GM04504 (cell line): Measurements from ENCODE around the gene FBXO34.

Experiments used
- DNase-seq: peaks from one replicate; pipeline ENCODE4 v3.0.0-alpha.2; 2012; ENCODE audit warnings: low read depth

FBXO34 gene

GRCh38 chr14:55347748-55348147, 76.5 kb downstream of the FBXO34 start:
- DNase-seq: no peak

DNA sequence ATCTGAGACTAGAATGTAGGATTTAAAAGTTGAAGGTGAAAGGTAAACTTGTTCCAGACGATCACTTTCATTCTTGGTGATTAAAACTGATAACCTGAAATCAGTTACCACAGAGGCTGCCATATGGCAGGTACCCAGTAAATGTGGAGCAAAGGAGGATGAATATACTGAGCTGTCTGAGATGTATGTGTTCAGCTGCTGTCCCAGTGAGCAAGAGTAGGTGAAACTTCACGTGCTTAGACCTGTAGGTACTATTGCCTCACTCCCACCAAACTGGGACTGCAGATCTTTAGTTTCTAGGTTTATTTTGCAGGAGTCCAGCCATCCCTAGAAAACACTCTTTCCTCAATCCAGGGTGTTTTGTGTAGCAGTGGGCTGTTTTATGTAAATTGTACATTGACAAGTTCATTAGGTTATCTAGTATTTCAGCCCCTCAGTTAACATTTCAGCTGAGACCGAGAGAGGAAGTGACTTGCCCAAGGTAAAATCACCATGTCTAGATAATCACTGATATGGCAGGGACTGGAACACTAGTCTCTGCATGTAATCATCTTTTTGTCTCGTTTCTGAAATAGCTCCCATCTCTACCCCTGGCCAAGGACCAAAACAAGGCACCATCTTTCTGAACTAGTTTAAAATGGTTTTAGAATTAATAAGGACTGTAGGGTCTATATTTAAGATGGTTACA, 77.7 kb downstream of the FBXO34 start:
- no peak for DNase-seq

GRCh38 chr14:55349565-55349964, 78.3 kb downstream of the FBXO34 start:
- DNase-seq: no peak

DNA sequence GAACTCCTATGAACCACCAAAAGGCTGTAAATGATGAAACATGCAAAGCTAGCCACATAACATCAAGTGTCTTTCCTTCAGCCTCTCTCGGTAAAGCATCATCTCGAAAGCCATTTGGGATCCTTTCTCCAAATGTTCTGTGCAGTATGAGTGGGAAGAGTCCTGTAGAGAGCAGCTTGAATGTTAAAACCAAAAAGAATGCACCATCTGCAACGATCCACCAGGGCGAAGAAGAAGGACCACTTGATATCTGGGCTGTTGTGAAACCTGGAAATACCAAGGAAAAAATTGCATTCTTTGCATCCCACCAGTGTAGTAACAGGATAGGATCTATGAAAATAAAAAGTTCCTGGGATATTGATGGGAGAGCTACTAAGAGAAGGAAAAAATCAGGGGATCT, 79.2 kb downstream of the FBXO34 start:
- no peak for DNase-seq

GRCh38 chr14:55351111-55351510, 79.9 kb downstream of the FBXO34 start:
- no peak for DNase-seq

DNA sequence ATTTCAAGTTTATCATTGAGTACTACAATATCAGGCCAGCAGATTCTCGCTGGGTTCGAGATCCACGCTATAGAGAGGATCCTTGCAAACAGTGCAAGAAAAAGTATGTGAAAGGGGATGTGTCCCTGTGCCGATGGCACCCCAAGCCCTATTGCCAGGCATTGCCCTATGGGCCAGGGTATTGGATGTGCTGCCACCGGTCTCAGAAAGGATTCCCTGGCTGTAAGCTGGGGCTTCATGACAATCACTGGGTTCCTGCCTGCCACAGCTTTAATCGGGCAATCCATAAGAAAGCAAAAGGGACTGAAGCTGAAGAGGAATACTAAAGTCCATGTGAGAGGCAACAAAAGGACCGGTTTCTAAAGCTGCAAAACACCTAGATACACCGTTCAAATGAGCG, 81.0 kb downstream of the FBXO34 start:
- DNase-seq: no peak

DNA sequence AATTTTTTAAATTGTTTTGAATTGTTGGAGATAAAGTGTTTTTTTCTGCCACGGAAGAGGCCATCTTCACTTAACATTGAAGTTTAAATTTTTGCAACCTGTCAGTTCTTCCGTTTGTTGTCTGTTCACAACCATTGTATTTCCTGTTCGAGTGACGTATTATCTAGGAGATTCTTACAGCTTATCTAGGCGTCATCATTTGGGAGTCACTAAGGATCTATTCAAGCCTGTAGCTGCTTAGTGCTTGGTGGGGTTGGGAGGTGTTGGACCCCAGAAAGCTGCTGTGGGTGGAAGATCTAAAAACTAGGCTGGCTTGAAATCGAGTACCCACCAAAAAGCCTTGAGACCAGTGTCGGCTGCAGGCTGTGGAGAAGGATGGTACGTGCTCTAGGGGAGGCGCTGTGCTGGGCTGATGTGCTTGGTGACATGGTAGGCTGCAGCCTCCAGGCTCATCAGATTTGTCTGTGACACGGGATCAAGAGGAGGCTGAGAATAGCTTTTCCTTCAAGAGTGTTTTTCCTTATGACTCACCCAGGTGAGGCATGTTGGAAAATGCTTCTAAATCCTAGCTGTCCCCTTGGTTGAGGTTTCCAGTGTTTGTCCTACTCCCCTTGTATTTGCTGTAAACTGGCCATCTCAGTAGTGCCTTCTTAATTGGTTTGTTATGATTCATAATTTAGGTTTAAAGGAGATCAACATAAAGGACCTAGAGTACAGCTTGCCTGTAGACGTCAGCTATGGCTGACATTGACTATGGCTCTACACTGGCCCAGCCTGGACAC, 82.7 kb downstream of the FBXO34 start:
- DNase-seq: no peak

DNA sequence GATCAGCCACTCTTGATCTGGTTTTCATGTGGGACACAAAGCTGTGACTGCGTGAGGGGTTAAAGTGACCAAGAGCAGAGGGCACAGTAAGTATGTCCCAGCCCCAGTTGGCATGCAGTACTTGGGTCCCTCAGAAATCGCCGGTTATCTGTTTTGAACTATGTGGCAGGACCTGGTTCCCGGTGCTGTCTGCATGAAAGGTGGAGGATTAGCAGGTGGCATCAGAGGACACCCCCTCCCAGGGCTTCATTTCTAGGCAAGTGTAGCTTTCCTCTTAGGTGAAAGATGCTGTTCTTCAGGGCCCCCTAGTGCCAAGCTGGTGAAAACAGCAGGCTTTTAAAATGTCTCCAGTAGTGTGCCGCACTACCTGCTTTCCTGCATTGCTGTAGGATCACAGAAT, 83.3 kb downstream of the FBXO34 start:
- no peak for DNase-seq

GRCh38 chr14:55355922-55356321, 84.7 kb downstream of the FBXO34 start:
- no peak for DNase-seq

DNA sequence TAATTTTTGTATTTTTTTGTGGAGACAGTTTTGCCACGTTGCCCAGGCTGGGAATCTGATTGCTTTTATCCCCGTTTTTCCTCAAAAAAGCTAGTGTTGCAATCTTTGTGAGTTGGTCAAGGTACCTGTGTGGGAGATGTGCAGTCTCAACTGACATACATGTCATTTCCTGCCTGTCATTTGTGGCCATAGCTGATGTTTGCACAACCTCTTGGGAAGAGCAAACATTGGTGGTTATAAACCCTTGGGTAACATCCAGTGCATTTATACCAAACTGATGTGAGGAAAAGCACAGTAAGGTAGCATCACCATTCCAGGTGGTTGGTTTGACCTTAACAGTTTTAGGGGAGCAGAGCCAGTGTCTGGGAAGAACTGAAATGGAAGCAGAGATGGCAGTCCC, 85.7 kb downstream of the FBXO34 start:
- DNase-seq: no peak

GRCh38 chr14:55359307-55359706, 88.1 kb downstream of the FBXO34 start:
- no peak for DNase-seq

DNA sequence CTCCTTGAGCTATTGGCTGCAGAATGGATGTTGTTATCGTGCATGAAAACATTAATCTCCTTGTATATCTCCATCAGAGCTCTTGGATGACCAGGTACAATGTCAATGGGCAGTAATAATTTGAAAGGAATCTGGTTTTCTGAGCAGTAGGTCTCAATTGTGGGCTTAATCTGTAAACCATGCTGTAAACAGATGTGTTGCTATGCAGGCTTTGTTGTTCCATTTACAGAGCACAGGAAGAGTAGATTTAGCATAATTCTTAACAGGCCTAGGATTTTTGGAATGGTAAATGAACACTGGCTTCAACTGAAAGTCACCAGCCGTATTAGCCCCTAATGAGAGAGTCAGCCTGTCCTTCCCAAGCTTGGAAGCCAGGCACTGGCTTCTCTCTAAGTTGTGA, 90.0 kb downstream of the FBXO34 start:
- DNase-seq: peak; percentile 8

GRCh38 chr14:55366271-55366670, 95.0 kb downstream of the FBXO34 start:
- DNase-seq: peak; percentile 60

DNA sequence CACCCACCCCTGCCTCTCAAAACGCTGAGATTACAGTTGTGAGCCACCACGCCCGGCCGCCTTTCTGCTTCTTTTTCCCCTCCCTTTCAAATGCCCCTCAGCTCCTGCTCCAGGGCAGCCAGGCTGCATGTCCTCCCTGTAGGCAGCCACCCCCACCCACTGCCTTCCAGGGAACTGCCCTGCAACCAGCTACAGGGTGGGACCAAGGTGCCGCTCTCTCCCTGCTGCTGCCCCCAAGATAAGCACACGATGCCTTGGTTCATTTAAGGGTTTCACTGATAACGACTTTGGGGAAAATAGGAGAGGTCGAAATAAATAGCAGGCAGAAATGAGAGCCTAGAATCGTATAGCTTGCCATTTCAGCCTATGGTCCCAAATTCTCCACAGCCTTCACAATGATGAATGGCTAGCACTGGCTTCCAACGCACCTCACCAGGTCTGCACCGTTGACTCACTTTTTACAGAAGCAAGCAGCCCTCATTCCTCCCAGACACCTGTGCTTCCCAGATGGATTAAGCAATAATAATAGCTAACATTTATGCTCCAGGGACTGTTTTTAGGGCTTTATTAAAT, 99.7 kb downstream of the FBXO34 start:
- DNase-seq: no peak

GRCh38 chr14:55372423-55372822, 101.2 kb downstream of the FBXO34 start:
- no peak for DNase-seq

- no peak for DNase-seq
Measured at GRCh38 chr14:55372825-55373224, 101.6 kb downstream of the FBXO34 start.

DNA sequence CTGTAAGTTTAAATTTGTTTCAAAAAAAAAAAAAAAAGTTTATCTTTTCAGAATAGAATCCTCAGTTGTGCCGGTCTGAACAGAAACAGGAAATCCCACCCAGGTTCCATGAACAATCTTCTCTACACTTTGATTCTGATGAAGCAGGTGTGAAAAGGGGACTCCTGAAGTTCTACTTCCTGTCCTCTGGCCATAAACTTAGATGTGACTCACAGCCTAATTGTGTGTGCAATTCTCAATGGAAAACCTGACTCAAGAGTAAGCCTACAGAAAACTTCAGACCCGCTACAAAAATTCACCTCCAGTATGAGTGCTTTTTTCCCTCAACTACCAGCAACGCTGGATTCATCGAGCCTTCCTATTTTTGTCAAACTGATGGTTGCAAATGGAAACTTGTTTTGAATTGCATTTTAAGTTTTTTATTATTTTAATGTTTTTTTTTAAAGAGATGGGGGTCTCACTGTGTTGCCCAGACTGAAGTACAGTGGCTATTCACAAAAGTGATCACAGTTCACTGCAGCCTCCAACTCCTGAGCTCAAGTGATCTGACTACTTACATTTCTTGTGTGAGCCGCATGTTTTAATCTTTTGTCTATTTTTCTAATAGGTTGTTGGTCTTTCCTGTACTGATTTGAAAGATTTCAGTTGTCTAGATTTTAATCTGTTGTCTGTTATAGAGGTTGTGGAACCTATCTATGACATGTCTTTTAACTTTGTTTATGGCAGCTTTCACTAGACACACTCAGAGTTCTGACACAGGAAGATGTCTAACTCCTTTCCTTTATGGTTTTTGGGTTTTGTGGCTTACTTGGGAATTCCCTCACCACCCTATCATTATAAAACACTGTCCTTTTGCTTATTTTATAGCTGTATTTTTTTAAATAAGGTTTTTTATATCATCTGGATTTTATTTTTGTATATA, 102.8 kb downstream of the FBXO34 start:
- no peak for DNase-seq

DNA sequence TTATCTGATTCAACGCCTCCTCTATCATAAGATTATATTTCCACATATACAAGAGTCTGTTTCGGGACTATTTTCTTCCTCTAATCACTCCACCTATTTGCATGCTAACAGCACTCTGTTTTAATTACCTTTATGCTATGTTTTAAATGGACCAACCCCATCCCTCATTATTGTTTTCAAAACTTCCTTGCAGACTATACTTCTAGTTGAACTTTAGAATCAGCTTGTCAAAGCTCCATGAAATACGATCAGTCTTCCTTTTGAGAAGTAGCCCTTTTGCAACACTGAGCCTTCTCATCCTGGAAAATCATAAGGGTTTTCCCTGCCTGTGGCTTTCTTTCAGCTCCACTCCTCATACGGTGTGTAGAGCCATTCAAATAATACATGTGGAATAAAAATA, 103.5 kb downstream of the FBXO34 start:
- no peak for DNase-seq

- no peak for DNase-seq
Measured at GRCh38 chr14:55377236-55377635, 106.0 kb downstream of the FBXO34 start.

GRCh38 chr14:55381040-55381439, 109.8 kb downstream of the FBXO34 start:
- DNase-seq: no peak

DNA sequence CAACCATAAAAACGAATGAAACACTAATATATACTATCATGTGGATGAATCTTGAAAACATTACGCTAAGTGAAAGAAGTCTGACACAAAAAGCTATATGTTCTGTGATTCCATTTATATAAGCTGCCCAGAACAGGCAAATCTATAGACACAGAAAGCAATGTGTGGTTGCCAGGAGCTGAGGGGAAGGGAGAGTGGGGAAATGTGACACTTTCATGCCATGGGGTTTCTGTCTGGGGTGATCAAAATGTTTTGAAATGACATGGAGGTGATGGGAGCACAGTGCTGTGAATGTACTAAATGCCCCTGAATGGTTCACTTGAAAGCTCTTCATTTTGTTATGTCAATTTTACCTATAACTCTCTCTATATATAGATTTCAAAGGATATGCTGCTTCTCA, 110.3 kb downstream of the FBXO34 start:
- DNase-seq: no peak

GRCh38 chr14:55382483-55382882, 111.3 kb downstream of the FBXO34 start:
- DNase-seq: no peak
